ENCODE measurements around the gene BCL2L2. TPM values are rescaled to one million over a fixed set of nuclear protein-coding genes. Genes with fewer than 3 reads are reported as not detected.

Gene BCL2L2
- total and polyA plus RNA-seq, 2 donors (not counting 1 experiment from before 2014, with no cell fraction given) = 5.4 to 17.8 TPM

DNA sequence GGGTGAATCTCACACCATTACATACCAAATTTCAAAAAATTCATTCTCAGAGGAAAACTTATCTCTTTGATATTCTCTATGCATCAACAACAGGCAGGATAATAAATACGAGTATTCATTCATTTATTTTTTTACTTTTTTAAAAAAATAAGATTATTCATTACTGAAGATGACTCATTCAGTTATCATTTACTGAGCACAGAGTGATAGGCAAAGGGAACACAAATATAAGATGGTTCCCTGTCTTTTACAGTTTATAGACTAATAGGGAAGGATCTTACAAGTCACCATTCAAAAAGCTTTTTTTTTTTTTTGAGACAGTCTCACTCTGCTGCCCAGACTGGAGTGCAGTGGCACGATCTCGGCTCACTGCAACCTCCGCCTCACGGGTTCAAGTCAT lies 9.7 kb downstream of the BCL2L2 start:
- Histone ChIP-seq H3K27ac (ENCODE audit: low read length in 2 of 2) (no peak overlapping the region), H3K27me3 (replicated peaks in 1 of 4; ENCODE audit: control extremely low read depth in 1 of 4, control insufficient read depth in 3 of 4, insufficient read depth in 4 of 4, low read length in 3 of 4) (no peaks in the 10 kb centered on the region), H3K36me3 (replicated peaks in 1 of 2; ENCODE audit: control extremely low read depth in 1 of 2, control insufficient read depth in 1 of 2, extremely low read depth in 1 of 2, insufficient read depth in 2 of 2, low read length in 1 of 2) (no peaks in the 10 kb centered on the region), H4K20me1 (ENCODE audit: control insufficient read depth, insufficient read depth, low read length, poor library complexity, severe bottlenecking) (no peaks in the 10 kb centered on the region), H3K9ac (ENCODE audit: low read length) (no peak overlapping the region), H3K79me2 (ENCODE audit: control insufficient read depth, insufficient read depth, low read length) (no peaks in the 10 kb centered on the region), H2AFZ (ENCODE audit: insufficient read depth, low read depth, low read length, poor library complexity, severe bottlenecking) (no peak overlapping the region), H3K4me1 (ENCODE audit: control insufficient read depth in 2 of 2, insufficient read depth in 2 of 2, low read length in 2 of 2) (peaks cover 9 to 10% of the 10 kb centered on the region in 2 donors), H3K4me3 (ENCODE audit: control extremely low read depth in 1 of 5, extremely low read depth in 1 of 5, insufficient read depth in 1 of 5, low read depth in 2 of 5, low read length in 4 of 5) (no peak overlapping the region), H3K4me2 (replicated peaks; ENCODE audit: low read depth, low read length, poor library complexity, severe bottlenecking) (no peak overlapping the region), H3K9me3 (ENCODE audit: control extremely low read depth in 1 of 3, control insufficient read depth in 2 of 3, insufficient read depth in 1 of 3, low read length in 2 of 3) (no peaks in the 10 kb centered on the region)
- DNase-seq (no peak), ATAC-seq (ENCODE audit: low read depth) (no peak)
- ChIA-PET CTCF (no interaction called here), POLR2A (interaction anchor here (0.6 to 0.7 kb wide), 2 partner anchors 9 to 13 kb away, joined by 3 read pairs; no protein-coding TSS in a partner anchor)
- intact Hi-C loops (cut with micrococcal nuclease) = no loop called here
- no peaks in the 10 kb centered on the region for H3K27me3 Mint-ChIP-seq
- no peak overlapping the region for H3K4me3 Mint-ChIP-seq
- peaks cover 15% of the 10 kb centered on the region for H3K4me1 Mint-ChIP-seq
- TF ChIP-seq CTCF (IDR thresholded peaks at IDR 0.05) = no peak
- TF ChIP-seq EZH2 (IDR thresholded peaks at IDR 0.05; ENCODE audit: borderline replicate concordance, insufficient read depth, low read depth, low read length, poor library complexity, severe bottlenecking) = no peak
- no peak overlapping the region for H3K27ac Mint-ChIP-seq
- 94% methylated on average over 4 of the region's 5 CpGs for WGBS (ENCODE audit: insufficient coverage)
- no peaks in the 10 kb centered on the region for H3K9me3 Mint-ChIP-seq (ENCODE audit: insufficient read depth)

DNA sequence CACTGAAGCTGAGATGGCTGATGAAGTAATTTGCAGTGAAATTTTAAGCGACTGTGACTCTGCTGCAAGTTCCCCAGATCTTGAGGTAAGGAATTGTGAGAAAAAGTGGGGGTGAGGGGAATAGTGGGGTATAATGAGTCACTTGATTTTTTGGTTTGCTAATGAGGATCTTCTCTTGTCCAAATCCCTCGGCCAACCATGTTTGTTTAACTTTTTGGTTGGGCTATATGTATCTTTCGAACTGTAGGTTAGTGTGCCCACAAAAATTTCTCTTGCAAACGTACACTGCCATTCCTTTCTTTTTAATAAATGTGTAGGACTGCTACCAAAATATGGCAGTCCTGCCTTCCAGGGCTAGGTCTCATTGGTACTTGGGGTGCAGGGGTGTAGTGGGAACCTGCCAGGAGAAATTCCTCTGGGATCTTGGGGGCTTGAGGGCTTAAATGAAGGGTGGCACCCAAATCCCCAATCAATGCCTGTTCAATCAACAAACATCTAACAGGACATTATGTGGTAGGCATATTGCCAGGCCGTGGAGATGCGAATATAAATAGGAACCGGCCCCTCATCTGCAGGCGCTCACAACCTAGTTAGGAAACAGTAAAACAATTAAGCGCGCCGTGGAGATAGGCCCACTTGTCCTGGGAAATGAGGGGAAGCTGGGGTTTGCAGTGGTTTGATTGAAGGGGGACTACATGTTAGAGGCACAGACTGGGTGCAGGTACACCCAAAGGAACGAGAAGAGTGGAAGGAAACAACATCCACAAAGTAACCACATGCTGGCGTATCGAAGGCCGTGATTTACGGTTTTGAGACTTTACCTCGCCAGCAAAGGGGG lies 13.3 kb downstream of the BCL2L2 start:
- ChIA-PET POLR2A (interaction anchor here (0.5 to 4.4 kb wide), 7 partner anchors 13 to 1266 kb away, joined by 3 to 84 read pairs (median 4); partner anchors contain the start of genes ACIN1, BCL2L2, C14orf119 and PPP1R3E), CTCF (interaction anchor here (0.9 to 6.7 kb wide), 8 partner anchors 9 to 1112 kb away, joined by 3 to 56 read pairs (median 8); partner anchors contain the start of genes BCL2L2 and PPP1R3E)
- H3K4me3 ChIP-seq (ENCODE audit: control extremely low read depth in 1 of 5, extremely low read depth in 1 of 5, insufficient read depth in 1 of 5, low read depth in 2 of 5, low read length in 4 of 5) = peak overlapping the region; percentile 44 to 81 (median 62)
- intact Hi-C loops (cut with micrococcal nuclease) = loop anchor here (2.0 kb wide), 4 partner anchors 231 to 1123 kb away; partner anchors contain the start of genes PSMB5, SDR39U1 and ZFHX2
- peak overlapping the region; percentile 81 for H3K9ac ChIP-seq (ENCODE audit: low read length)
- H2AFZ ChIP-seq (ENCODE audit: insufficient read depth, low read depth, low read length, poor library complexity, severe bottlenecking) = peak overlapping the region; percentile 87
- H3K4me2 ChIP-seq (replicated peaks; ENCODE audit: low read depth, low read length, poor library complexity, severe bottlenecking) = peak overlapping the region; percentile 83
- Mint-ChIP-seq H3K9me3 (ENCODE audit: insufficient read depth) (no peaks in the 10 kb centered on the region), H3K4me3 (peak overlapping the region; percentile 93), H3K27me3 (no peaks in the 10 kb centered on the region), H3K4me1 (peaks cover 33% of the 10 kb centered on the region), H3K27ac (peak overlapping the region; percentile 99)
- no peaks in the 10 kb centered on the region for H3K27me3 ChIP-seq (replicated peaks in 1 of 4; ENCODE audit: control extremely low read depth in 1 of 4, control insufficient read depth in 3 of 4, insufficient read depth in 4 of 4, low read length in 3 of 4)
- peaks cover 13% of the 10 kb centered on the region for H4K20me1 ChIP-seq (ENCODE audit: control insufficient read depth, insufficient read depth, low read length, poor library complexity, severe bottlenecking)
- peaks cover 7 to 24% of the 10 kb centered on the region in 2 experiments for H3K36me3 ChIP-seq (replicated peaks in 1 of 2; ENCODE audit: control extremely low read depth in 1 of 2, control insufficient read depth in 1 of 2, extremely low read depth in 1 of 2, insufficient read depth in 2 of 2, low read length in 1 of 2)
- peaks cover 21 to 24% of the 10 kb centered on the region in 2 donors for H3K4me1 ChIP-seq (ENCODE audit: control insufficient read depth in 2 of 2, insufficient read depth in 2 of 2, low read length in 2 of 2)
- peak overlapping the region; percentile 91 to 99 for H3K27ac ChIP-seq (ENCODE audit: low read length in 2 of 2)
- no peak for ATAC-seq (ENCODE audit: low read depth)
- H3K9me3 ChIP-seq (ENCODE audit: control extremely low read depth in 1 of 3, control insufficient read depth in 2 of 3, insufficient read depth in 1 of 3, low read length in 2 of 3) = no peaks in the 10 kb centered on the region
- 82% methylated on average over 8 of the region's 17 CpGs for WGBS (ENCODE audit: insufficient coverage)
- TF ChIP-seq EZH2 (IDR thresholded peaks at IDR 0.05; ENCODE audit: borderline replicate concordance, insufficient read depth, low read depth, low read length, poor library complexity, severe bottlenecking) (no peak), CTCF (IDR thresholded peaks at IDR 0.05) (no peak)
- DNase-seq = no peak
- peaks cover 15% of the 10 kb centered on the region for H3K79me2 ChIP-seq (ENCODE audit: control insufficient read depth, insufficient read depth, low read length)

Data from B cell (primary cell).